ENCODE data around the gene NBAS. TPM values are rescaled to one million over a fixed set of nuclear protein-coding genes. Genes with fewer than 3 reads are reported as not detected.

NBAS gene
- total RNA-seq, 1 experiment from 2014 or later = 32.5 TPM

DNA sequence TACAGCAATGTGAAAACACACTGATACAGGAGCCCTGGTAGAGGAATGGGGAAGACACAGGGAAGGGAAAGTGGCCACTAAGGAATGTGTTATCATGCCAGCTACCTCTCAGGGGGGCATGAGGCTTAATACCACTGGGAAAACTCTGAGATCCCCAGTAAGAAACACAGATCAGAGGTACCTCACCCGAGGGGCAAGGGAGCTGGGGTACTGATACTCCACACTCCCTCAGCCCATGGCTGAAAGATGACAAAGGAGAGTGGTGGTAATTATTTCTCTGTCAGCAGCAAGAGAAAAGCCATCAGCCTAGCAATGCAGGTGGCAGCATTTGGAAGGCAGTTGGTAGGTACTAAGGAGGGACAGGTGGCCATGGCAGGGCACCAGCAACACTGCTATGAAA is 434.8 kb downstream of the NBAS start:
- Histone ChIP-seq H3K9ac (ENCODE audit: extremely low read depth, insufficient read length, low read length) (no peak overlapping the region), H3T11ph (ENCODE audit: low read length) (no peak overlapping the region), H2AFZ (ENCODE audit: low read length) (no peak overlapping the region), H4K5ac (ENCODE audit: insufficient read length, low read depth, low read length) (no peak overlapping the region), H3K4me1 (ENCODE audit: insufficient read depth, low read length) (no peaks in the 10 kb centered on the region), H3K23ac (ENCODE audit: insufficient read length, low read depth, low read length) (no peak overlapping the region), H2BK120ac (ENCODE audit: low read depth, low read length, poor library complexity, severe bottlenecking) (no peak overlapping the region), H3K4ac (ENCODE audit: low read depth, low read length) (no peak overlapping the region), H4K8ac (replicated peaks; ENCODE audit: insufficient read length, low read depth, low read length) (no peak overlapping the region), H2BK12ac (ENCODE audit: insufficient read length, low read depth, low read length) (no peak overlapping the region), H3K14ac (ENCODE audit: insufficient read depth, low read length) (no peak overlapping the region), H2BK20ac (ENCODE audit: low read depth, low read length, poor library complexity, severe bottlenecking) (no peak overlapping the region), H3K79me2 (ENCODE audit: insufficient read depth, low read length) (no peaks in the 10 kb centered on the region), H4K20me1 (ENCODE audit: control insufficient read depth, insufficient read depth, insufficient read length) (no peaks in the 10 kb centered on the region), H2BK15ac (ENCODE audit: low read depth, low read length) (no peak overlapping the region), H3K79me1 (ENCODE audit: insufficient read depth, low read depth, low read length, poor library complexity, severe bottlenecking) (no peaks in the 10 kb centered on the region), H2BK5ac (ENCODE audit: insufficient read length, low read length) (no peak overlapping the region), H3K56ac (ENCODE audit: insufficient read length, low read depth, low read length) (no peak overlapping the region), H3K18ac (ENCODE audit: insufficient read length, low read depth, low read length) (no peak overlapping the region), H3K27ac (ENCODE audit: insufficient read length, low read depth, low read length) (no peak overlapping the region), H4K91ac (ENCODE audit: insufficient read length, low read depth, low read length) (no peak overlapping the region), H3K23me2 (ENCODE audit: insufficient read length, low read depth, low read length, poor library complexity, severe bottlenecking) (no peaks in the 10 kb centered on the region), H3K4me2 (ENCODE audit: insufficient read depth, insufficient read length, low read length) (no peak overlapping the region), H3K27me3 (ENCODE audit: insufficient read depth, low read length) (no peaks in the 10 kb centered on the region), H2AK5ac (ENCODE audit: insufficient read length, low read length) (no peak overlapping the region), H3K9me3 (ENCODE audit: control insufficient read depth, low read depth, low read length) (peaks cover 5% of the 10 kb centered on the region)
- no peak for DNase-seq
- H3K27me3 Mint-ChIP-seq (ENCODE audit: low read depth) = peaks cover 1% of the 10 kb centered on the region; the same call in 1 of the 2 replicates
- no peak overlapping the region for H3K4me3 Mint-ChIP-seq
- no CpG with 5 or more reads among the region's 1 CpG for WGBS (ENCODE audit: extremely low coverage, insufficient read length, low lambda C conversion rate)
- no peak overlapping the region for H3K27ac Mint-ChIP-seq
- no peak for TF ChIP-seq CTCF (conservative IDR thresholded peaks at IDR 0.05)
- peaks cover 7 to 11% (median 8%) of the 10 kb centered on the region in 3 experiments; a peak in 5 of 7 replicates for H3K36me3 Mint-ChIP-seq (ENCODE audit: insufficient read depth in 1 of 3, low read depth in 3 of 3)
- peaks cover 14 to 16% of the 10 kb centered on the region in 2 experiments; a peak in 4 of 5 replicates for H3K9me3 Mint-ChIP-seq
- H3K4me1 Mint-ChIP-seq = peaks cover 19 to 27% of the 10 kb centered on the region in 2 experiments
